ENCODE results near the gene SYPL2. TPM values are rescaled to one million over a fixed set of nuclear protein-coding genes. Genes with fewer than 3 reads are reported as not detected.

The SYPL2 gene
- total RNA-seq, 3 donors from 2014 or later, result 0.12 to 6.6 (median 0.34) TPM

GRCh38 chr1:109514846-109515245, 48.5 kb downstream of the SYPL2 start:
- no peak for TF ChIP-seq CTCF (IDR thresholded peaks at IDR 0.05)
- intact Hi-C loops (cut with DNase I, micrococcal nuclease), result no loop called here
- DNase-seq, result no peak

GRCh38 chr1:109516872-109517271, 50.5 kb downstream of the SYPL2 start:
- H3K4me3 ChIP-seq, result no peak overlapping the region
- no peaks in the 10 kb centered on the region for H3K4me1 ChIP-seq (ENCODE audit: low read depth)
- H3K36me3 ChIP-seq (ENCODE audit: low read depth), result no peaks in the 10 kb centered on the region
- DNase-seq (peak in 2 of 3 donors; percentile 48 to 53), ATAC-seq (peak; percentile 98)
- H3K9me3 ChIP-seq, result no peaks in the 10 kb centered on the region
- no peak for TF ChIP-seq CTCF (IDR thresholded peaks at IDR 0.05)
- intact Hi-C loops (cut with DNase I, micrococcal nuclease), result no loop called here

More at GRCh38 chr1:109514846-109515245, 48.5 kb downstream of the SYPL2 start:
- H3K4me1 ChIP-seq (ENCODE audit: low read depth), result no peaks in the 10 kb centered on the region
- H3K9me3 ChIP-seq, result no peaks in the 10 kb centered on the region
- H3K4me3 ChIP-seq, result no peak overlapping the region
- no peak for ATAC-seq
- H3K36me3 ChIP-seq (ENCODE audit: low read depth), result no peaks in the 10 kb centered on the region

GRCh38 chr1:109517337-109517736, 51.0 kb downstream of the SYPL2 start:
- Histone ChIP-seq H3K4me3 (no peak overlapping the region), H3K36me3 (ENCODE audit: low read depth) (no peaks in the 10 kb centered on the region), H3K9me3 (no peaks in the 10 kb centered on the region), H3K4me1 (ENCODE audit: low read depth) (no peaks in the 10 kb centered on the region)
- no peak for ATAC-seq
- intact Hi-C loops (cut with DNase I, micrococcal nuclease), result no loop called here
- no peak for DNase-seq
- no peak for TF ChIP-seq CTCF (IDR thresholded peaks at IDR 0.05)

- DNase-seq (no peak), ATAC-seq (no peak)
- H3K9me3 ChIP-seq, result no peaks in the 10 kb centered on the region
- intact Hi-C loops (cut with DNase I, micrococcal nuclease), result no loop called here
- no peak overlapping the region for H3K4me3 ChIP-seq
- no peaks in the 10 kb centered on the region for H3K4me1 ChIP-seq (ENCODE audit: low read depth)
- no peaks in the 10 kb centered on the region for H3K36me3 ChIP-seq (ENCODE audit: low read depth)
- no peak for TF ChIP-seq CTCF (IDR thresholded peaks at IDR 0.05)
These were observed 54.9 kb downstream of the SYPL2 start for GRCh38 chr1:109521002-109521951.

- TF ChIP-seq CTCF (IDR thresholded peaks at IDR 0.05), result no peak
- Histone ChIP-seq H3K9me3 (no peaks in the 10 kb centered on the region), H3K4me1 (ENCODE audit: low read depth) (no peaks in the 10 kb centered on the region), H3K36me3 (ENCODE audit: low read depth) (no peaks in the 10 kb centered on the region), H3K4me3 (no peak overlapping the region)
- ATAC-seq (no peak), DNase-seq (no peak)
- intact Hi-C loops (cut with DNase I, micrococcal nuclease), result no loop called here
These were observed 55.7 kb downstream of the SYPL2 start for GRCh38 chr1:109522026-109522425.
